ENCODE data around the gene CROCC2.

The CROCC2 gene

DNA sequence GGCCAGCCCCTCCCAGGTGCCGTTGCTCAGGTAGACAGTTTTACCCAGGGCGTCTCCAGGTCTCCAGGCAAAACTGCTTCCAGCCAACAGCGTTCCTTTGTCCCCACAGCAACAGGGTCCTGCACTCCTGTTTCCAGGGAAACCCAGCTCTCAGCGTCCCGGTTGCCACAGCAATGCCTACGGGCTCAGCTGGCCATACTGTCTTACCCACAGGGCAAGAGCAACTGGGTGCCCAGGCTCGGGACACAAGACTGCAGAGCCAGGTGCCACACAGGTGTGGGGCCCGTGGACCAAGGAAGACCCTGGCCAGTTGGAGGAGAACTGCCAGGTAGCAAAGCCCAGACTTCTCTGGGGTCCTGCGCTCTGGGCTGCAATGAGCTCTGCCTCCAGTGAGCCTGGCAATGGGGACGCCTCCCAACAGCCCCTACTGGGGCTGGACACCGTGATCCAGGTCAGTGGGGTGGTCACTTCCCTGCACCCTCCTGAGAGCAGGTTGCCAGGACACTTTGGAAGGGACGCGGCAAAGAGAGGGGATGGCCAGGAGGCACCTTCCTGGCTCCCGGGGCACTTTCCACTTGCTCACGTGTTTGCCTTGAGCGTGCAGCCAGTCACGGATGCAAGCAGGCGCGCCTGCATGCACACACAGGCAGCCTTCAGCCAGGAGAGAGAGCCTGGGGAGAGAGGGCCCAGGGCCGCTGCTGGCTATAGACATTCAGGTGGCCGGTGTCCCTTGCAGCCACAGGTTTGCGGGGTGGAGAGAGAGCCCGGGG lies at the start of gene CROCC2:
TSS of gene CROCC2 (plus strand) at position 196 of the 770 bp plus-strand sequence. CDS start at position 374, 178 bp downstream.
- DNase-seq, result no peak

DNA sequence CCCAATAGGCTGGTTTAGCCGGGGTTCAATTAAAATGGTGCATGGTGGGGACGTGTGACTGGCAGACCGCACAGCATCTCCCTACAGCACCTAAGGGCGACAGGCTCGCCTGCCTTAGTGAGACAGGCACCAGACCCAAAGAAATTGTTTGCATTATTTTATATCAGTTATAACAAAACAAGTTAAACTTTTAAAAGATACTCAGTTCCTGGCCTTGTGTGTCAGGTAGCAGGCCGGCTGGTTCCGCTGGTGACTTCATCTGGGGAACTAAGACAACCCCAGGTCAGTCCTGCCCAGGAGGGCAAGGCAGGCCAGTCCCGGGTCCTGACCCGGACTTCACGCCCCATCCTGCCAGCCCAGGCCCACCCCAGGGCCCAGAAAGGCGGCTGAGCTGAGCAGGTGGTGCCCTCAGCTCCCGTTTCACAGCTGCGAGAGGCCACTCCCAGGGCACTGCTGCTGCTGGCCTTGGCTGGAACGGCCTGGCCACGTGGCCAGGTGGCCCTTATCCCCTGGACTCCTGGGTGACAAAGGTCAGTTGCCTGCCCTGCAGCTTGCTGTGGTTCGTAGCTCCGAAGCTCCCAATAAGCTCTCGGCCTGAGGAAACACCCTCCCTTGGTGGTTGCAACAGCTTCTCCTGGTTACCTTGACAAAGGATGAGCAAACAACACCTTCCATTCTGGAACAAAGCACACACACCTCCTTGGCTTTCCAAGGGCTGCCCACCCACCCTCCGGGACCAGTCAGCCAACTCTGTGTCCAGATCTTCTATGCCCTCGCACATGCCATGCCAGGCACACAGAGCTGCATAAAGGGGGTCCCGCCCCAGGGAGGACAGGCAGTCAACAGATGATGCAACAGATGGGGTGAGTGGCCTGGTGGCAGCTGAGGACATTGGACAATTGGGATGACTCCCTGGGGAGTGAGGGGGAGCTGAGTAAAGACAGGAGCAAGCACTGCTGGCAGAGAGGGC lies 48.8 kb upstream of the CROCC2 start:
- no peak for DNase-seq

DNA sequence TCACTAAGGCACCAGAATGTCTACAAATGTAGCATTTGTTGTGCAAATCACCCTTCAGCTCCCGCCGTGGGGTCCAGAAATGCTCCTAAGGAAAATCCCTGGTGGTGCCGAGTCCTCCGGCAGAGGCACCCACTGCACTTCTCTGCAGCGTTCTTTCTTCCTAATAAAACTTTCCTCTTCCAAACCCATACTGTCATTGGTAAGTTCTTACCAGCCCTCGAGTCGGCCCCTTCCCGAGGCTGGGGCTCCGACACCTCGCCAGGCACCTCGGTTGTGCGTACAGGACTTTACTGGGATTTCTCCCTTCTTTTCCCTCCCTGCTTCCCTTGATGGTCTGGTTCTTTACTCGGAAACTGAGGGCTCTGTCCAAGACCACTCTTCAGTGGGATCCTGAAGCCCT lies 47.8 kb upstream of the CROCC2 start:
- DNase-seq, result no peak

DNA sequence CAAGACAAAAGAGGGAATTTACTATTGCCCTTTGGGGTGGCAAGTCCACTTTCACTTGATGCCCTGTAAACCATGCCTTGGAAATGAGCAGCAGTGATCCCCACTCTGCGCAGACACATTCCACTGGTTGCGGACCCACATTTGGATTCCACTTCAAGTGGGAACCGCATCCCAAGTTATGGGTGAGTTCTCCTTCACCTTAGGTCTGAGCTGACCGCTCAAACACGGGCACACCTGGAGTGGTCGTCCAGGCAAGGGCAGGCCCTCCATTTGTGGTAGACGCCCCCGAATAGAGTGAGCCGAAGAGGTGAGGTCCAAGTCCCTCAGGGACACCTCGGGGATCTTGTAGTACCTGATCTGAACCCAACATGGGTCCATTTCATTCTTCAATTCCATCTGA lies 47.3 kb upstream of the CROCC2 start:
- no peak for DNase-seq

DNA sequence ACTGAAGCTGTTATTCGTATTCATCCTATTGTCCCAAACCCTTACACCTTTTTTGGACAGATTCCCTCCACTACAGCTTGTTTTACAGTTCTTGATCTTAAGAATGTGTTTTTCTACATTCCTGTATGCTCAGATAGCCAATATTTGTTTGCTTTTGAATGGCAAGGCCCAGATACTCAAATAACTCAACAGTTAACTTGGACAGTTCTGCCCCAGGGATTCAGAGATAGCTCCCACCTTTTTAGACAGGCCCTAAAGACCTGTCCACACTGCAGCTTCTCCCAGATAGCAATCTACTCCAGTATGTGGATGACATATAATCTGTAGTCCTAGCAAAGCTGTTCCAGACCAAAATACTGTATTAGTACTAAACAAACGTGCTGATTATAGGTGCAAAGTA lies 44.6 kb upstream of the CROCC2 start:
- DNase-seq, result no peak

DNA sequence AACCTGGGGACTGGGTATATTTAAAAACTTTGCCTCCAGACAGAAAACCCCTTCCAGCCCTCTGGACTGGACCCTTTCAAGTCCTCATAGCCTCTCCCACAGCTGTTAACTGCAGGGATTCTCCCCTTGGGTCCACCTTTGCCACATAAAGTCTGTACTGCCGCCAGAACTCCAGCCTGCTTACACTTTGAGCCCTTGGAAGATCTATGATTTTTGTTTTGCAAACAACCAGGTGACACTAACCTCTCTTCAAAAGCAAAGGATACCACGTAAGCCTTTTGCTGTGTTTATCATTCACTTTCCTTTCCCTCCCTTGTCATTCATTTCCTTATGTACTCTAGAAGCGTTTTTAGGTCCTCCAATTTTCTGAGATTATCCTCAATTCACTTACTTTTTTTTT lies 41.7 kb upstream of the CROCC2 start:
- no peak for DNase-seq

DNA sequence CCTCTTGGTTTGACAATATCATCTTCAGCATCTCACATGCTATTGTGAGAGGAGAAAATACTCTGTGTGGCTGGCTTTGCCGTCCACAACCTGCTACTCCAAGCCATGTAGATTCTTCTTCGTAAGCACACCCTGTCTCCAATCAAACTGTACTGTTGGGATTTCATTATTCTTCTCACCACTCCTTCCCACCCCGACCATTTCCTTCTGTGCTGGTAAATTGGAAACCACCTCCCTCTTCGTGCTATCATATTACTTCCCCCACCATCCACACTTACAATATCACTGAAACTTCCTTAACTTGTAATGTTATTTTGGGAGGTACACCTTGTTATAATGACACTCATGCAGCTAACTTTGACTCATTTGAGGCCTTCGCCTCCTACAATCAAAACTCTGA lies 40.7 kb upstream of the CROCC2 start:
- no peak for DNase-seq

DNA sequence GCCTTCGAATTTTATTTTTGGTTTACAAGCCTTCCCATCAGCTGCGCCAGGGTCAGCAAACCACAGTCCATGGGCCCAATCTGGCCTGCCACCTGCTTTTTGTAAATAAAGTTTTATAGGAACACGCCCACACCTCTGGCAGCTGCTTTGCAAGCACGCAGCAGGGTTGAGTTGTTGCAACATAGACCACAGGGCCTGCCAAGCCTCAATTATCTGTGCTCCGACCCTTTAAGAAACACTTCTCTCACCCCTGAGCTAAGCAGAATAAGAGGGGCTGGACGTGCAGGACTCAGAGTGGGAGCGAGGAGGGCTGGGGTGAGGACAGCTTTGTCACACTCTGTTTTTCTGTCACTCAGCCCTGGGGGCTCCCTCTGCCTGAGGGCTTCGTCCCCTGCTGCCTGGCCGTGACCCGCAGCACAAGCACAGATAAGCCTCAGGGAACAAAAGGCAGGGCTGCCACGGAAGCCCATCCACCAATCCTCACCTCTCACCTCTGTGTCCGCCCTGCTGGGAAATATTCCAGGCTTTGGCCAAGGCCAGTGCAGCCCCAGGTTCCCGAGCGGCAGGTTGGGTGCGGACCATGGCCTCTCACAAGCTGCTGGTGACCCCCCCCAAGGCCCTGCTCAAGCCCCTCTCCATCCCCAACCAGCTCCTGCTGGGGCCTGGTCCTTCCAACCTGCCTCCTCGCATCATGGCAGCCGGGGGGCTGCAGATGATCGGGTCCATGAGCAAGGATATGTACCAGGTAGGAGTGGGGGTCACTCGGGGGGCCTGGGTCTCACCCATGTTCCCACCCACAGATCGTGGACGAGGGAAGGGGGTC lies 37.6 kb upstream of the CROCC2 start, which contains the start of gene AGXT:
TSS of gene AGXT (plus strand) at position 539 of the 823 bp plus-strand sequence. CDS start at position 581, 42 bp downstream.
- no peak for DNase-seq

DNA sequence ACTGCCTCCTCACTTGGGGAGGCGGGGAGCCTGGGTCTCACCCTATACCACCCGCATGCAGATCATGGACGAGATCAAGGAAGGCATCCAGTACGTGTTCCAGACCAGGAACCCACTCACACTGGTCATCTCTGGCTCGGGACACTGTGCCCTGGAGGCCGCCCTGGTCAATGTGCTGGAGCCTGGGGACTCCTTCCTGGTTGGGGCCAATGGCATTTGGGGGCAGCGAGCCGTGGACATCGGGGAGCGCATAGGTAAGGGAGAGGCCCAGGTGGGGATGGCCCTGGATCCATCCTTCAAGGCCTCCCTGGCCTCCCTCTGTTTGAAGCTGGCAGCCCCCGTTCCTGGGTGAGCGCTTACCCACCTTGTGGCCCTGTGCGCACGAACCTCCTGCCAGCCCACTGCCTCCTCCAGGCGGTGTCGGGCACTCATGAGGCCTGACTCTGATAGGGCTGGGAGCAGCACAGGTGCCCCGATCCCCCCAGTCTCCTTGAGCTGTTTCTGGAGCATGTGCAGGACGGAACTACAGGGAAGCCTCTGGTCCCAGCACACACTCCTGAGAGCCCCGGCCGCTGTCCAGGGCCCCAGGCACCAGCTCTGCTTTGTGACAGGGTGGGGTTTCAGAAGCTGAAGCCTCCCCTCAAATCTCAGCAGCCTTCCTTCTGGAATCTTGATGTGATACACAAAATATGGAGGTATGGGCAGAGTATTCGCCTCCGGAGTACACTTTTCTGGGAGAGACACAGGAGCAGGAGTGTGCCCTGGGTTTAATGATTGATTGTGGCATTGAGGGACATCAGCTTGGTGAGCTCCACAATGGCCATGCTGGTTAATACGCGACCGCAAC lies 36.8 kb upstream of the CROCC2 start:
- no peak for DNase-seq

DNA sequence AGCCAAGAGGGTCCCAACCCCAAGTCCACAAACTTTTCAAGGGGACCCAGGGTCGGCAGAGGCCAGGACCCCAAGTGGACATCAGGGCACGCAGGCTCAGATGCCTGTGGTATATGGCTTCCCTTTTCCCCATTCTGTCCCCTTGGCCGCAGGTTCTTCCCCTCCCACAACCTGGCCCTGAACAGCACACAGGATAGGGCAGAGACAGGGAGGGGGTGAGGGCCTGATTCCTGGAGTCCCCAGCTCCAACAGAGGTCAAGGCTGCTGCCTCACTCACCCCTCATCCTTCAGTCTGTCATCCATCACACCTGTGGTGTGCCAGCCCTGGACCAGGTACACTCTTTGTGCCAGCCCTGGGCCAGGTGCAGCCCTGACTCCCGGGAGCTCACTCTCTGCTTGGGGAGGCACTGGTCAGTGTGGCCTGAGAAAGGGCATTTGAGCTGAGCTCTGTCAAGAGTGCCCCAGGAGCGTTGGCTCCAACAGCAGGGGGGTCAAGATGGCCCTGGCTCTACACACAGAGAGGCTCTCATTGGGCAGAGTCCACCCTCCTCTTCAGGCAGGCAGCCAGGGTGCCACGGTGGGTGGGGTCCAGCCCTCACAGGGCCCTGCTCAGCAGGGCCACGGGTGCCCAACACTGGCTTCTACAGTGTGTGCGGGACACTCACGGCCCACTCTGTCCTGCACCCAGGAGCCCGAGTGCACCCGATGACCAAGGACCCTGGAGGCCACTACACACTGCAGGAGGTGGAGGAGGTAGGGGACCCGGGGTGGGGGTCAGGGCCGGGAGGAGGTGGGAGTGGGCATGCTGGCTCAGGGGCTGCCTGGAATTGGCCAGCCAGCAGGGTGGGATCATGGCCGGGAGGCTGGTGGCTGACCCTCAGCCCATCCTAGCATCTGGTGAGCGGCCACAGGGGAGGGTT lies 35.9 kb upstream of the CROCC2 start:
- no peak for DNase-seq

DNA sequence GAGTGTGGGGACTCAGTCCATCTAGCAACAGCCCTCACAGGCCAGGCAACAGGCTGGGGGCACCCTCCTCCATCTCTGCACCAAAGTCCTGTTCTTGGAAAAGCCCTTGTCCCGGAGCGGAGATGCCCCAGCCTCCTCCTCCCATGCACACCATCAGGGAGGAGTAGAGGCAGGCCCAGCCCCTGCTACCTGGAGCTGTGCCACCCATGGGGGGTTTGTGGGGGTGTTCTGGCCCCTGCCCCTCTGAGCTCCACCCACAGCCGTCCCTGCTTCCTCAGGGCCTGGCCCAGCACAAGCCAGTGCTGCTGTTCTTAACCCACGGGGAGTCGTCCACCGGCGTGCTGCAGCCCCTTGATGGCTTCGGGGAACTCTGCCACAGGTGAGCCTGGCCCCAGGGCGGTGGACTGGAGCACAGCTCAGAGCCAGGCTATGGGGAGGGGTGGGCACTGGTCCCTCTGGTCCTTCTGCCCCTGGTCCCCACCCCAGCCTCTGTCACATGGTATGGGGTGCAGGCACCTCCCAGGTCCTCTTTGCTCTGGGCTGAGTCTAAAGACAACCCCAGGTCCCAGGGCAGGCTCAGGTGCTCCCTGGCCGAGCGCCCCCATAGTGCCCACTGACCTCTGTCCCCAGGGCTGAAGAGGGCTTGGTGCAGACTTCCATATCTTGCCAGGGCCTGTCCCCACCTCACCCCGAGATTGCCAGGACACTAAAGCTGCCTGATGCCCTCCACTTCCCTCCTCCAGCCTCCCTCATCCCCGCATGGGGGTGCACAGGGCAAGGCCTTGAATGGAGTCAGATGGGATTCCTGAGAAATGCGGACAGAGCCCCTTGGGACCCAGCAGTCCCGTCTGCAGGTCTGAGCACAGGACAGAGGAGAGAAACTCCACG lies 34.8 kb upstream of the CROCC2 start:
- DNase-seq, result no peak

DNA sequence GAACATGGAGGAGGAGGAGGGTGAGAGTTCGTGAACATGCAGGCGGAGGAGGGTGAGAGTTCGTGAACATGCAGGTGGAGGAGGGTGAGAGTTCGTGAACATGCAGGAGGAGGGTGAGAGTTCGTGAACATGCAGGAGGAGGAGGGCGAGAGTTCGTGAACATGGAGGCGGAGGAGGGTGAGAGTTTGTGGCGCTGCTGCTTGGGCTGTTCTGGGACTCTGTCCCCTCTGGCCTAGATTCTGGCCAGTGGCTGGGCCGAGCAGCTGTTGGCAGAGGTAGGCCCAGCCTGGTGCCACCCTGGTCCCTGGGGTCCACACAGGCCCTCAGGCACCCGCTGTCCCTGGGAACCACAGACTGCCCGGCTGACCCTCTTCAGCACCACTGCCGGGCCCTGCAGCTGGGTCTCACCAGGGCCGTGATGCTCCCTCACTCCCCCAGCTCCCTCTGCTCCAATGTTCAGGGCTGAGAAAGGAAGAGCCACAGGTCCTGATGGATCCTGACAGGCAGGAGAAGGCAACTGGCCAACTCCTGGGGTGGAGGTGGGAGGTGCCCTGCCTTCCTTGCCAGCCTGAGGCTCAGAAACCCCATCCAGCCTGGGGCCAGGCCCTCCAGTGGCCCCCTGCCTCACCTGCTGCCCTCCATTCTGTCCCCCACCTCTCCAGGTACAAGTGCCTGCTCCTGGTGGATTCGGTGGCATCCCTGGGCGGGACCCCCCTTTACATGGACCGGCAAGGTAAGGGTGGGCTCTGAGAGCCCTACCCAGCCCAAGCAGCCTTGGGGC lies 33.6 kb upstream of the CROCC2 start:
- no peak for DNase-seq

DNA sequence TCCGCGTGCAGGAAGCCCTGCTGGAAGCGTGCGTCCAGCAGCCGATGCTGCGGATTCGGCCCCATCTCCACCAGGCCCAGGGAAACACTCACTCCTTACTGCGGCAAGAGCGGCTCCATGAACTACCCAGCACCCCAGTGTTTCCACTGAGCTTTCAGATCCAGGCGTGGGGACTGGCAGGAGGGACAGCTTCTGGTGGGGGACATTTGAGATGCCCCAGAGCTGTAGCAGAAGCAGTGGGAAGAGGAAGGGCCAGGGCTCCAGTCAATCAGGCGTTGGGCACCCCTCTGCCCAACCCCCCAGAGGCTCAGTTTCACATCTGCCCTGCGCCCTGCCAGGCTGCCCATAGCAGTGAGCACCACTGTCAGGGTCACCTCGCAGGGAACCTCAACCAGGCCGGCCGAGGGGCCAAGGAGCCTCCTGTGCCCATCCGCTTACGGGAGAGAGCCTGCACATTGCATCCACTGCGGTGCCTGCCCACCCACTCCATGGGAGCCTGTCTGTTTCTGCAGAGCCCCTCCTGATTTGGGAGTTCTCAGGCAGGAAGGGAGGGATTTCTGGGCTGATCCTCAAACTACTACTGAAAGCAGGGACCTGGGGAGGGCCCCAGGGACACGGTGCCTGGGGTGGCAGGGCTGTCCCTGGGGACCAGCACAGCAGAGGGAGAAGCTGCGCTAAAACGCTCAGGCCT lies 32.9 kb upstream of the CROCC2 start:
- no peak for DNase-seq

DNA sequence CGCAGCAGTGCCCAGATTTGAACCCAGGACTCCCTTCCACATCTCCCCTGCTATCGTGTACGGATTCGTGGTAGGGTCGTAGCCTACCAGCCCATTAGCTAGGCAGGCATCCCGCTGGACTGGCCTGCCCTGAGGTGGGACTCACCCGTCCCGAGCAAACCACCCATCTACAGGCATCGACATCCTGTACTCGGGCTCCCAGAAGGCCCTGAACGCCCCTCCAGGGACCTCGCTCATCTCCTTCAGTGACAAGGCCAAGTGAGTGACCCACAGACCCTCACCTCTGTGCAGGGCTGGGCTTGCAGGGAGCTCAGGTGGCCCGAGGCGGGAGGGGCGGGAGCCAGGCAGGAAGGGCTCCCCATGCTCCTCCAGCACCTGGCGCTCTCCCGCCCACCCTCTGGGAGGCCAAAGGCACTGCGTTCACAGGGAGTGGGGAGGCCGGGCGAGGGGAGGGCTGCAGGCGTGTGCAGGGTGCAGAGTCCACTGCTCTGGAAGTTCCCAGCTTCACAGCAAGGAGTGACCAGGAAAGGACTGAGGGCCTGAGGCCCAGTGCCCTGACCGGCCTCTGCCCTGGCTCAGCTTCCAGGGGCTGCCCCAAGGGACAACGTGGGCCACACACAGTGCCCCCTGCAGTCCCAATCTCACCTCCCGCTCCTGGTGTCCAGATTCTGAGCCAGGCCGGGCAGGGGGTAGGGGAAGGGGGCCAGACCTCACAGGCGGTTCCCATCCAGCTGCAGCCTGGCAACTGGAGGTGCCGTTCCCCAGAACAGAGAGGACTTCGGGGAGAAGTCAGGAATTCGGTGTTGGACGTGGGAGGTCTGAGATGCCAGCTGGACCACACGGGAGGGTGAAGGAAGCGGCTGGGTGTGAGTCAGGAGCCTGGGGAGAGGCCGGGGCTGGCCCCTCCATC lies 32.1 kb upstream of the CROCC2 start:
- DNase-seq, result no peak

DNA sequence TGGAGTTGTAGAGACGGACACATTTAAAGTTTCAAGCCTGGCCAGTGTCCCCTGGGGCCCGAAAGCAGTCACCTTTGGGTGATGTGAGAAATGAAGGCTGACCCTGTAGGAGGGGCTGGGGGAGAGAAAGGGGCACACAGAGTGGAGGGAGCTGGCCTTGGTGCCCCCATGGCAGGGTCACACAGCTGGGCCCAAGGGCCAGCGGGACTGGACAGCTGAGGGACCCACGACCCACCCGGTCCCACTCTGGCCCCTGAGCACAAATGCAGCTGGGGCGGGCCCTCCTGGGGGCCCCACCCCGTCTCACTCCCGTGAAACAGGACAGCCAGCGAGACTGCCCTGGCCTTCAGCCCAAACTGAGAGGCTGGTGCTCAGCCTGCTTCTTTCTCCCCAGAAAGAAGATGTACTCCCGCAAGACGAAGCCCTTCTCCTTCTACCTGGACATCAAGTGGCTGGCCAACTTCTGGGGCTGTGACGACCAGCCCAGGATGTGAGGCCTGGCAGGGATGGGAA lies 31.4 kb upstream of the CROCC2 start:
- DNase-seq, result no peak

DNA sequence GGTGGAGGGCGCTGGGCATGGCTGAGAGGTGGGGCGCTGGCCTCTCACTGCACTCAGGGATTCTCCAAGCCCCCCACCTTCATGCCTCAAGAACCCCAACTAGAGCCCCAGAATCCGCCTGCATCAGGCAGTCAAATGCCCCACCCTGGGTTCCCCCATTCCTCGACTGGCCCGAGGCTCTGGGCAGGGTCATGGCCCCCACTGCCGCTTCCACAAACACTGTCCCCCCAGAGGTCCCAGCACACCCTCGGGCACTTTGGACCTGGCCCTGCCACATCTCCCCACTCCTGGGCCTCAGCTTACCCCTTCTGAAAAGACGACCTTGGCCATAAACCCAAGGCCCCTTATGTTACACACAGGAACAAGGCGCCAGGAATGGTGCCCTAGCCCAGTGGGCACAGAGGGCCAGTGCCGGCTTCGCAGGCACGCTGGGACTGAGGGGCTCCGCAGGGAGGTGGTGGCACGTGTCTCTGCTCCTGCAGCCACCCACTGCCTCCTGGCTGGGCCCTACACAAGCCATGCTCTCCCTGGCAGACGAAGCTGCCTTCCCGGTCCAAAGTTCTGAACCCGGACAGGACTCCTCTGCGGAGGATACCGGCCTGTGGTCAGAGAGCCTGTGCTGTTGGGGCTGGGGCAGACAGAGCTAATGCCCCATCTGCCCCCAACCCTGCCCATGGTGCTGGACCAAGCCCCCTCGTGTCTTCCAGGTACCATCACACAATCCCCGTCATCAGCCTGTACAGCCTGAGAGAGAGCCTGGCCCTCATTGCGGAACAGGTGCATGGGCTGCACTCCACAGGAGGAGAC lies 30.7 kb upstream of the CROCC2 start:
- no peak for DNase-seq
